DOHH2 (cell line): Measurements from ENCODE around the gene RELN.

Source experiments
- H3F3A ChIP-seq: fragments of 200-600 bp; sonication (generic), shearing (Covaris generic); 2 replicates; pipeline ENCODE4 v1.6.0; 2016; ENCODE audit warnings: antibody characterized with exemption, mild to moderate bottlenecking; ENCODE audit not compliant: control insufficient read depth, insufficient read depth
- H3K27ac ChIP-seq: fragments of 200-600 bp; sonication (generic); 2 replicates; pipeline ENCODE4 v1.5.1; 2014; ENCODE audit warnings: low read depth, mild to moderate bottlenecking, low read length, moderate library complexity
- H3K27me3 ChIP-seq: fragments of 200-600 bp; sonication (generic); 2 replicates; pipeline ENCODE4 v1.6.1; 2014; ENCODE audit warnings: mild to moderate bottlenecking, low read length, mixed read lengths; ENCODE audit not compliant: control insufficient read depth
- H3K36me3 ChIP-seq: fragments of 200-600 bp; sonication (generic); 2 replicates; pipeline ENCODE4 v1.6.1; 2014; ENCODE audit warnings: mild to moderate bottlenecking, low read length, moderate library complexity, mixed read lengths; ENCODE audit not compliant: control insufficient read depth
- H3K4me1 ChIP-seq: fragments of 200-600 bp; sonication (generic); 2 replicates; pipeline ENCODE4 v1.6.1; 2014; ENCODE audit warnings: mild to moderate bottlenecking, low read length, mixed read lengths; ENCODE audit not compliant: control insufficient read depth
- H3K4me2 ChIP-seq: fragments of 200-600 bp; sonication (generic); 2 replicates; pipeline ENCODE4 v1.6.0; 2014; ENCODE audit warnings: mild to moderate bottlenecking, low read length, moderate library complexity
- H3K4me3 ChIP-seq: fragments of 200-600 bp; sonication (generic); 2 replicates; pipeline ENCODE4 v1.5.1; 2014; ENCODE audit warnings: mild to moderate bottlenecking, low read length, mixed read lengths
- H3K79me2 ChIP-seq: fragments of 200-600 bp; sonication (generic); 2 replicates; pipeline ENCODE4 v1.6.1; 2014; ENCODE audit warnings: mild to moderate bottlenecking, low read length, mixed read lengths; ENCODE audit not compliant: control insufficient read depth
- H3K9me2 ChIP-seq: fragments of 200-600 bp; sonication (generic); replicated peaks from 2 replicates; pipeline ENCODE4 v1.6.1; 2014; ENCODE audit warnings: mild to moderate bottlenecking, low read length, mixed read lengths; ENCODE audit not compliant: control insufficient read depth
- H3K9me3 ChIP-seq: fragments of 200-600 bp; sonication (generic); 2 replicates; pipeline ENCODE4 v1.6.1; 2014; ENCODE audit warnings: antibody characterized with exemption, low read length, mixed read lengths; ENCODE audit not compliant: control insufficient read depth, insufficient read depth
- H4K20me1 ChIP-seq: fragments of 200-600 bp; sonication (generic); 2 replicates; pipeline ENCODE4 v1.6.0; 2014; ENCODE audit warnings: low read depth, mild to moderate bottlenecking, antibody characterized with exemption, low read length, moderate library complexity; ENCODE audit not compliant: control insufficient read depth, insufficient read depth
- EZH2phosphoT487 ChIP-seq: fragments of 200-600 bp; sonication (generic); IDR thresholded peaks from 2 replicates; pipeline ENCODE4 v1.6.1; 2017; ENCODE audit warnings: borderline replicate concordance, mild to moderate bottlenecking, antibody characterized with exemption, low read length, moderate library complexity, mixed read lengths
- TF ChIP-seq, protein P1 (sequence below): fragments of 200-600 bp; sonication (generic); IDR thresholded peaks from one replicate; pipeline ENCODE4 v1.5.1; 2014; ENCODE audit warnings: antibody characterized with exemption, mild to moderate bottlenecking, low read depth, low read length; ENCODE audit not compliant: poor library complexity, severe bottlenecking

The RELN gene

DNA sequence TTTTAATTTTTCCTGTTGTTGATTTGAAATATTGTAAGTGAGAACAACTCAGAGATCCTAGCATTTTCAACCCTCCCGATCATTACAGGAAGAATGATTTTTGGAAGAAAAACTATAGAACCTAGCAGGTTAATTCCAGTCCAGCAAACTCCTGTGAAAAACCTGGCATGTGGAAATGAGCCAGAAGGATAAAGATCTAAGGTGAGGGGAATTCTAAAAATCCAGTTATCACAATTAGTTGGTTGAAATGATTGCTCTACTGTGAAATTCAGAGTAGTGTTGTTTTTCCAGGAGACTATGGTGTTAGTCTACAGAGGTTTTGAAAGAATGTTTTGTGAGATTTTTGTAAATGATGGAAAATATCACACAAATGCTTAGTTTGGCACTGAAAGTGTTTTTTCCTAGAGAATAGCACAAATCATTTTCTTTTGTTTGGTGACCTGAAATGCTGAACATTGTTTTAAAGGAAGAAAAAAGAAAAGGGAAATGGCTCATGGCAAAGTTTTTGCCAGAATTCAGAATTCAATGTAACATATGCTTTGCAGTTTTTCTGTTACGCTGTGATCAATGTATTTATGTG, 391.0 kb downstream of the RELN start:
- H3K27me3 ChIP-seq = peaks cover 20% of the 10 kb centered on the region; the same call in 1 of the 2 replicates
- no peaks in the 10 kb centered on the region for H3K9me2 ChIP-seq
- no peak overlapping the region for H3K27ac ChIP-seq
- H4K20me1 ChIP-seq = no peaks in the 10 kb centered on the region
- no peaks in the 10 kb centered on the region for H3F3A ChIP-seq
- no peaks in the 10 kb centered on the region for H3K9me3 ChIP-seq
- no peak overlapping the region for H3K4me2 ChIP-seq
- no peaks in the 10 kb centered on the region for H3K4me1 ChIP-seq
- H3K4me3 ChIP-seq = no peak overlapping the region
- H3K79me2 ChIP-seq = no peaks in the 10 kb centered on the region
- no peaks in the 10 kb centered on the region for H3K36me3 ChIP-seq
- no peak for TF ChIP-seq EZH2phosphoT487
- TF ChIP-seq, protein P1, sequence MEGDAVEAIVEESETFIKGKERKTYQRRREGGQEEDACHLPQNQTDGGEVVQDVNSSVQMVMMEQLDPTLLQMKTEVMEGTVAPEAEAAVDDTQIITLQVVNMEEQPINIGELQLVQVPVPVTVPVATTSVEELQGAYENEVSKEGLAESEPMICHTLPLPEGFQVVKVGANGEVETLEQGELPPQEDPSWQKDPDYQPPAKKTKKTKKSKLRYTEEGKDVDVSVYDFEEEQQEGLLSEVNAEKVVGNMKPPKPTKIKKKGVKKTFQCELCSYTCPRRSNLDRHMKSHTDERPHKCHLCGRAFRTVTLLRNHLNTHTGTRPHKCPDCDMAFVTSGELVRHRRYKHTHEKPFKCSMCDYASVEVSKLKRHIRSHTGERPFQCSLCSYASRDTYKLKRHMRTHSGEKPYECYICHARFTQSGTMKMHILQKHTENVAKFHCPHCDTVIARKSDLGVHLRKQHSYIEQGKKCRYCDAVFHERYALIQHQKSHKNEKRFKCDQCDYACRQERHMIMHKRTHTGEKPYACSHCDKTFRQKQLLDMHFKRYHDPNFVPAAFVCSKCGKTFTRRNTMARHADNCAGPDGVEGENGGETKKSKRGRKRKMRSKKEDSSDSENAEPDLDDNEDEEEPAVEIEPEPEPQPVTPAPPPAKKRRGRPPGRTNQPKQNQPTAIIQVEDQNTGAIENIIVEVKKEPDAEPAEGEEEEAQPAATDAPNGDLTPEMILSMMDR = no peak

DNA sequence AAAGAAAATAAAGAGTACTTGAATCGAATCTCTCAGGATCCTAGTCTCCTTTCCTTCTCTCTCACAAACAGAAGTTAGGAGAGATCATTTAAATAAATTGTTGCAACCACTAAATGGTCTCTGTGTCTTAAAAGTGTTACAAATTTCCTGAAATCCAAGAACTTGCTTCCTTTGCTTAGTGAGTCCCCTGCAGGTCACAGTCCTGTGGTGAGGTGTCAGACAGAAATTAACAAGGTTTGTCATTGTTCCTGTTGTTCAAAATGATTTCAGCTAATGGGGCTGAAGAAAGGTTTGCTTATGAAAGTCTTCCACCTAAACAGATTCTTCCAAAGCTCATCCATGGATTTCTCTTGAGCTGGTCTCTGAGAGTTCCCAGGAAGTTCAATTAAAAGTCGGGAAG, 391.9 kb downstream of the RELN start:
- Histone ChIP-seq H4K20me1 (no peaks in the 10 kb centered on the region), H3K4me3 (no peak overlapping the region), H3K27me3 (peaks cover 20% of the 10 kb centered on the region; the same call in 1 of the 2 replicates), H3K4me2 (no peak overlapping the region), H3K36me3 (no peaks in the 10 kb centered on the region), H3K9me3 (no peaks in the 10 kb centered on the region), H3K79me2 (no peaks in the 10 kb centered on the region), H3F3A (no peaks in the 10 kb centered on the region), H3K27ac (no peak overlapping the region), H3K4me1 (no peaks in the 10 kb centered on the region), H3K9me2 (no peaks in the 10 kb centered on the region)
- TF ChIP-seq, protein P1 = no peak
- TF ChIP-seq EZH2phosphoT487 = no peak

- Histone ChIP-seq H3K9me3 (no peaks in the 10 kb centered on the region), H3F3A (no peaks in the 10 kb centered on the region), H3K79me2 (no peaks in the 10 kb centered on the region), H3K36me3 (no peaks in the 10 kb centered on the region), H3K9me2 (no peaks in the 10 kb centered on the region), H3K27me3 (peaks cover 27% of the 10 kb centered on the region), H4K20me1 (no peaks in the 10 kb centered on the region), H3K4me1 (no peaks in the 10 kb centered on the region), H3K27ac (no peak overlapping the region), H3K4me3 (no peak overlapping the region), H3K4me2 (no peak overlapping the region)
- TF ChIP-seq, protein P1 = no peak
- no peak for TF ChIP-seq EZH2phosphoT487
These were observed 395.3 kb downstream of the RELN start for GRCh38 chr7:103594186-103594585.

GRCh38 chr7:103593691-103594090, 395.8 kb downstream of the RELN start:
- Histone ChIP-seq H3K9me2 (no peaks in the 10 kb centered on the region), H3K27me3 (peaks cover 26% of the 10 kb centered on the region), H3K27ac (no peak overlapping the region), H3F3A (no peaks in the 10 kb centered on the region), H4K20me1 (no peaks in the 10 kb centered on the region), H3K79me2 (no peaks in the 10 kb centered on the region), H3K36me3 (no peaks in the 10 kb centered on the region), H3K9me3 (no peaks in the 10 kb centered on the region), H3K4me2 (no peak overlapping the region), H3K4me3 (no peak overlapping the region), H3K4me1 (no peaks in the 10 kb centered on the region)
- TF ChIP-seq EZH2phosphoT487 = no peak
- TF ChIP-seq, protein P1 = no peak
